GM21528 (cell line): ENCODE results near the gene DELE1.
"Not testable (repeated sequence)": the region's sequence is repeated elsewhere in the genome, so short reads cannot be mapped to it uniquely, and the experiment has no call there.

Source experiments
- ATAC-seq: cut with Tn5 transposase; IDR thresholded peaks from one replicate; pipeline ENCODE4 v1.9.1; 2021; ENCODE audit warnings: mild to moderate bottlenecking, moderate library complexity; ENCODE audit not compliant: unreplicated experiment, low FRiP score

DELE1 gene

DNA sequence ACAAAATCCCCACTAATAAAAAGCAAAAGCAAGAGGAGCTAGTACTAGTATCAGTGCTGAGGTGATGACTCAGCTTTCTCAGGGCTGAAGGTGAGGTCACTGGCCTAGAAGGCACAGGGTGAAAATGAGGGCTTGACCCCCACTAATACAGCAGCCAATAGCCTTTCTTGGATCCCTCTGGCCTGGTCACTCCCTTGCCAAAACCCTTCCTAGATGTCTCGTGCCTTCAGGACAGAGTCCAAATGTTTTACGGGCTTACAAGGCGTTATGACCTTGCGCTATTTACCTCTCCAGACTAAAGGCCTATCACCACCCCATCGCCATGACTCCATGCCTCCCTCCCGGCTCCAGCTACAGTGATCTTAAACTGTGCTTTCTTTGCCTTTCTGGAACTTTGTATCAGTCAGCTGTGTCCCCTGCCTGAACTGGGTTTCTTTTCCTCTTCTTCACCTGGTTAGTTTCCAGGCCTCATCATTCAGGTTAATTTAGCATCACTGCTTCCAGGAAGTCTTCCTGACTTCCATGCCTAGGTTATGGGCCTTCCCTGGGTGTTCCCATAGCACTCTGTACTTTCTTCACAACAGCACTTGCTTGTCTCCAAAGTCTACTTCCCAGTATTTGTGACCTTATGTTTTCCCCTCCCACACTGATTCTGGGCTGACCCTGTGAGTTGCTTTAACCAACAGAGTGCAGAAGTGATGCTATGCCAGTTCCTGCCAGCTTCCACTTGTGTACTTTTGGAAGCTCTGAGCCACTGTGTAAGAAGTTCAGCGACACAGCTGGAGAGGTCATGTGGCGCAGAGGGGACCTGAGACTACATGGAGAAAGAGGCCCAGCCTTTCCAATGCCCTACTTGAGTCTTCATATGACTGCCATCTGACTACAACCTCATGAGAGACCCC lies 4.2 kb upstream of the DELE1 start:
- ATAC-seq, result no peak

DNA sequence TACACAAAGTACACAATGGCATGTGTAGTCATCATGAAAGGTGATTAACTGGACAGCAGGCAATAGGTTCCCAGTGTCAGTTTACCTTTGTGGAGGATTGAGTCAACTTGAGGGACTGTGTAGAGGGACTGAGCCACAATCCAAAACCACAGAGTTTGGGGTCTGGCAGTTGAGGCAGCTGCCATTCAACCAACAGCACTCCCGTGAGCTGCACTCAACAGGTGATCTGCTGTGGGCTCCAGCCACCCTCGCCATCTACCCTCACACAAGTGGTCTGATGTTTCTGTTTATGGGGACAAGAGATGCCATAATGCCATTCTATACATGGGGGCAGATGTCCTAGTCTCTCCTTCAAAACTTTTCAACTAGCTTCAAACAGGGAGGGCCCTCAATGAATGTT lies 2.9 kb upstream of the DELE1 start:
- no peak for ATAC-seq

DNA sequence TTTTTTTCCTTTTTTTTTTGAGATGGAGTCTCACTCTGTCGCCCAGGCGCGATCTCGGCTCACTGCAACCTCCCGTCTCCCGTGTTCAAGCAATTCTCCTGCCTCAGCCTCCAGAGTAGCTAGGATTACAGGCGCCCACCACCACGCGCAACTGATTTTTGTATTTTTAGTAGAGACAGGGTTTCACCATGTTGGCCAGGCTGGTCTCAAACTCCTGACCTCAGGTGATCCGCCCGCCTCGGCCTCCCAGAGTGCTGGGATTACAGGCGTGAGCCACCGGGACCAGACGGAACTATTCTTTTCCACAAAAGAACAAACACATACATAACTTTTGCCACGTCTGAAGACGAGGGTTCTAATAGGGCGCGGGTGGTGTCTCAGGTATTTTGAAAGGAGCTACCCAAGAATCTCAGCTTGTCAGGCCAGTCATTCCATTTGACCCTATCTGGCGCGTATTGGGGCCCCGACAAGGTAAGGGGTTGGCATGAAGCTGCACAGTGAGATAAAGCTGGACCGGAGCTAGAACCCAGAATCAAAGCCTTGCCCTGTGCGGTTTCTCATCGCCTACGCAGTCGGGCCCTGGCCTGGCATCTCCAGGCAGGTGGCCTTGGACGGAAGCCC lies 734 bp upstream of the DELE1 start:
- ATAC-seq, result not testable (repeated sequence)

DNA sequence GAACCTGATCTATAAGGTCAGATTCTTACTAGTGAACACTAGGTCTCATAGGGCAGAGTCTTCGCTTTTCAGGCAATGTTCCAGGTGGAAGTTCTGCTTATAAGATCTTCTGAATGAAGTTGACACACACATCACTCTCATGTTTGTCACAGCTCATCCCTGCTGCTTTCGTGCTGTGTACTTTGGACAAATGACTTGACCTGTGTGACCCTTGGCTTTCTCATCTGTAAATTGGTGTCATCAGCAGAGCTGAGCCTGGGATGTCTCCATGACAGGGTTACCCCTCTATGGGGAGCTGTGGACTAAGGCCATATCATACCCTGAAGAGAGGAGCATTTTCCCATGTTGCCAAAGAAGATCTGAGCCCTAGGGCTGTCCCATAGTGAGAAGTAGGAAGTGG lies 2.8 kb downstream of the DELE1 start:
- no peak for ATAC-seq

DNA sequence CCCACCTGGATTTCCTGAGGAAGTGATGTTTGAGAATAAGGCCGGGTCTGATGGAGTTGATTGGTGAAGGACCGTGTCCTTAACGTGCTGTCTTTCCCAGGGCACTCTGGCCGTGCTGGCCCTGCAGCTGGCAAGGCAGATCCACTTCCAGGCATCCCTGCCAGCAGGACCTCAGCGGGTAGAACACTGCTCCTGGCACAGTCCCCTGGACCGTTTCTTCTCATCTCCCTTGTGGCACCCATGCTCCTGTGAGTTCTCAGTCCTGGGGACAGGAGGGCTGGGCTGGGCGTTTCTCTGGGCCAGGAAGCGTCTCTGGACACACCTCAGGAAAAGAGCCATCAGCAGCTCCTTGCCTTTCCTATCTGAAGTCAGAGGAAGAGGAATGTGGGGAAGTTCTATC lies 4.4 kb downstream of the DELE1 start:
- no peak for ATAC-seq

DNA sequence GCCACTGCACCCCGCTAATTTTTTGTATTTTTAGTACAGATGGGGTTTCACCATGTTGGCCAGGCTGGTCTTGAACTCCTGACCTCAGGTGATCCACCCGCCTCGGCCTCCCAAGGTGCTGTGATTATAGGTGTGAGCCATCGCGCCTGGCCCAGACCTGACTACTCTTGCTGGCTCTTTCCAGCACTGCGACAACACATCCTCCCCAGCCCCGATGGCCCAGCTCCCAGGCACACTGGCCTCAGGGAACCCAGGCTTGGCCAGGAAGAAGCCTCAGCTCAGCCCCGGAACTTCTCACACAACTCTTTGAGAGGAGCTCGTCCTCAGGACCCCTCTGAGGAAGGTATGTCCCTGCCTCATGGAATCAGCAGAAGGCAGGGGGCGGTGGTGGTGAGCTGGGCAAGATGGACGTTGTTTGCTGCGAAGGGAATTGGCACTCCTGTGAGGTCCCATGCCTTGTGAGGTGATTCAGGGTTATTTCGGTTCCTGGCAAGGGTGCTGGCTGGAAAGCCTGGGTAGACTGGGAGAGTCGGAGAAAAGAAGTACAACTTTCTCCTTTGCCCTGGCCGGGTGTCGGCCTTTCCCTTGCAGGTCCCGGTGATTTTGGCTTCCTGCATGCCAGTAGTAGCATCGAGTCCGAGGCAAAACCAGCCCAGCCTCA lies 5.9 kb downstream of the DELE1 start:
- ATAC-seq, result no peak

DNA sequence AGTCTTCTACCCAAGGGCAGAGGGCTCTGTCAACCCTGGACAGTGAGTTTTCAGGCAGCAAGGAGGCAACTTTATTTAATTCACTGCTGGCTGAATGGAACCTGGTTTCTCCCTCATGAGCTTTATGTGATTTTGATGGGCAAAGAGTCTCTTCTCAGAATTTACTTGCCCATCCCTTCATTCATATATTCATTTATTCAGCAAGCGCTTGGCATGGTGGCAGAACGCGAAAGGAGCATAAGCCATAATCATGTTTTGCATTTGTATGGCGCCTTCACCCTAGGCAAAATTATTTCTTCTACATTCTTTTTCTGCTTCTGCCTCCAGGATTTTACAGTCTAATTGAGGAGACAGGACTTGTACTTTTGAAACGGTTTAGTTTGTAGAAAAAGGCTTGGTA lies 8.0 kb downstream of the DELE1 start:
- no peak for ATAC-seq

DNA sequence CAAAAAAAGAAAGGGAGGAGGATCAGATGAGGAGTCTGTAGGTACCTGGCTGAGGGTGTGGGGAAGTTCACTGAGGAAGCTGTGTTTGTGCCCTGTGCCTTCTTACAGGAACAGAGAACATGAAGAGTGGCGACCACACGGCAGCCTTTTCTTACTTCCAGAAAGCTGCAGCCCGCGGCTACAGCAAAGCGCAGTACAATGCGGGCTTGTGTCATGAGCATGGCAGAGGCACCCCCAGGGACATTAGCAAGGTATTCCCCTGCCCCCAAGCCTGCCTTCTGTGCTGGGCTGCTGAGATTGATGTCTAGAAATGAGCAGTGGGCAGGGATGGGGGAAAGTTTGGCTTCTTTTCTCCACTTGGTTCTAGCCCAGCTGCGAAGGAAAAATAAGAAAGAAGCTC lies 9.5 kb downstream of the DELE1 start:
- no peak for ATAC-seq

DNA sequence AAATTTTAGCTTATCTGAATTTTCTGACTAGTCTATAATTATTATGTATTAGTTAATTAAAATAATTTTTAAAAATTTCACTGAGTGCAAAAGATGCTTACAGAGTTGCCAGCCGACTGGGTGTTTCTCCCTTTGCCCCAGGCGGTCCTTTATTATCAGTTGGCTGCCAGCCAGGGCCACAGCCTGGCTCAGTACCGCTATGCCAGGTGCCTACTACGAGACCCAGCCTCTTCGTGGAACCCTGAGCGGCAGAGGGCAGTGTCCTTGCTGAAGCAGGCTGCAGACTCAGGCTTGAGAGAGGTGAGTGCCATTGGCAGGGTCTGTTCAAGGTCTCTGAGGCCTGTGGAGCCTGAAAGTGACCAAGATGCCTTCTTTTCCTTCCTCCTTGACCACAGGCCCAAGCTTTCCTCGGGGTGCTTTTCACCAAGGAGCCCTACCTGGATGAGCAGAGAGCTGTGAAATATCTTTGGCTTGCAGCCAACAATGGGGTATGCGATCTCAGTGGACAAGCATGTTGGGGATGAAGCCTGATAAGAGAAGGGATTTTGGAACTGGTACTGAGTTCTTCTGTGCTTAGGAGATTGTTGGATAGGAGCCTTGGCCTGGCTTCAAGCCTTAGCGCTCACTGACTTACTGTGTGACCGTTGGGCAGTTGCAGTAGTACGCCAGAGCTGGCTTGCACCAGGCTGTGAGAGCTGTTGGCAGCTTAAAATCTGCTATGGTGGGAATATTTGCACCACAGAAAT lies 10.6 kb downstream of the DELE1 start:
- ATAC-seq, result no peak

DNA sequence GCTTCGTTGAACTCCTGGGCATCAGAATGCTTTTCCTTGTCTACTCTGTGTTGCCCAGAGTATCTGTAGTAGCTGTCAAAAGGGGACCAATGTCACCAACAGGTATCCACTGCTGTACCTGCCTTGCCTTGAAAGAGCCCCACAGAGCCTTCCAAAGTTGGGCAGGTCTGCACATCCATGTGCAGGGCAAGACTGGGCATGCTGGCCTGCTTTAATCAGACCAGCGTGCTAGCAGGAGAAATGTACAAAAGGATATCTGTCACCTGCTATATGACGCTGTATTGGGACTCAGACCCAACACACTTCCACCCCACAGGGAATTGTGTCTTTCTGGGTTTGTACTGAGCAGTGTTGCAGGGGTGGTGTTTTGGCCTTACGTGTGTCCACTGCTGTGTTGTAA lies 11.9 kb downstream of the DELE1 start:
- ATAC-seq, result no peak

DNA sequence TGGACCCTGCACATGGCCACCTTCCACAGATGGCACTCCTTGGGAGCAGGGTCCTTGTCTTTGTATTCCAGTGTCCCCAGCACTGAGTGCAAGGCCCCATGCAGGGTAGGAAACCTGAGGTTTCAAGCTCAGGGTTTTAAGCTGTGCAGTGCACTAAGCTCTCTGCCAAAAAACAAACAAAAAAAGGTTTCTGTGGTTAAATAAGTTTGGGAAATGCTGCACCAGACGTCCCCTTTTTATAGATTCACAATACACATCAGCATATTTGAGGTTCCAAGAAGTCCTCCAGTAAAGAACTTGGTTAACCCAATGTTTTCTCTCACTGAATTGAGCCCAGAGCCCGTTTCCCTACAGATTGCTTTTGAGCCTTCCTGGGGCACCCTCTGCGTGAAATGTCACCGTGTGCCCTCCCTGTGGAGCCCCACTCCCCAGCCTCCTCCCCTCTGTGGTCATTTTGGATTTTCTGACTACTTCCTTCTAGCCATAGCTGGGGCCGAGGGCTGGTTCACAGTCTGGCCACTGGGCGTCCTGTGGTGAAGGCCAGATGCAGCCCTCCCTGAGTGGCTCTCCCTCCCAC lies 17.1 kb downstream of the DELE1 start:
- no peak for ATAC-seq

DNA sequence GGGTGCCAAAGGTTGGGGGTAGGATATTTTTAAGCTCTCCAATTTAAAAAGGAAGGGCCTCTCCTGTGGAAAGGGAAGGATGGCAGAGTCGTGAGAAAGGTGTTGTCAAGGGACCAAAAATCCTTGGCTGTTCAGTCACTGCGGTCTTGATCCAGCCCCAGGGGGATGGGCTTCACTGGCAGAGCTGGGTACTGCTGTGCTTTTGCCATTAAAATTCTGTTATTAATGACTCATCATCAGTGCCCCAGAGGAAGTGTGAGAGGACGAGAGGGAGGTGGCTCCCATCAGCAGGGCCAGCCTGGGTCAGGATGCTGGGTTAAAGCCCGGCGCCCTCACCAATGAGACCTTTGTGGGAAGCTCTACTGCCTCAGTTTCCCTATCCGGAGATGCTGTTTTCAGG lies 17.6 kb downstream of the DELE1 start:
- no peak for ATAC-seq

DNA sequence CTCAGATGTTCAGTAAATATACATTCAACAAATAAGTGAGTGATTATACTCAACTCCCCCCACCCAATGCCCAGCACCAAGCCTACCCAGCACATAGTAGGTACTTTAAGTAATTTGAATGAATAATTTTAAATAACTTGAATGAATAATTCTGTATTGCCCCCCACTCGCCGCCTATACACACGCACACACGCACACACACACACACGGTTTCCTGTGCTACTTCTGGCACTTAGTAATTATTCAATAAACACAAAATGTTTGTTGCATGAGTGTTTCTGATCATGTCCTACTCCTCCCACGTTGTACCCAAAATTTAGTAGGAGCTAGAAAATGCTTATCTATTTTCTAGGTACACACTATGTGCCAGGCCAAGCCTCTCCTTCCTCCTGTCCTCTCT lies 18.1 kb downstream of the DELE1 start:
- no peak for ATAC-seq

DNA sequence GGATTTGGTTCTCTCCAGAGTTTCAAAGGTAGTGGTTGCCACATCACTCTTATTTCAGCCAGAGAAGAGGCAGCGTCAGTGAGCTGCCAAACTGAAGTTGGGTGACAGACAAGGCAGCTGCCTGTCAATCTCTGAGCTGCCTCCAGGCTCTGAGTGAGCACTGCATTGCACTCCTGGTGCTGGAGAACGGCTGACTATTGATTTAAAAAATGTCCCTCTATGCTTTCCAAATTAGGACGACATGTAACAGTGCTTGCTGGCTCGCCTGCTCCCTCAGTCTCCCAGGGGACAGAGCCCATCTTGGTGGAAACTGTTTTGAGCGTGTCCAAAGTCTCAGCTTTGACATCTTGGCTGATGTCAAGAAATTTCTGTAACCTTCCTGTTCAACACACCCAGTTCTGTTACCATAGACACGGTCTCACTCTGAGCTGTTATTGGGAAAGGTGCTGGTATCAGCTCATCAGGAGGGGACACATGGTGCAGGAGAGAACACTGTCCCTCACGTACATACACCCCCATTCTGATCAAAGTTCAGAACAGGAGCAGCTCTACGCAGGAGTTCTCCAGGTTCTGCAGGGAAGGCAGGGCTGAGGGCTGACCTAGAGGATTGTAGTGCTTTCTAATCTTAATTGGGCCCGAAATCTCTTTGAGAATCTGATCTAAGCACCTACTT lies 18.6 kb downstream of the DELE1 start:
- ATAC-seq, result no peak

DNA sequence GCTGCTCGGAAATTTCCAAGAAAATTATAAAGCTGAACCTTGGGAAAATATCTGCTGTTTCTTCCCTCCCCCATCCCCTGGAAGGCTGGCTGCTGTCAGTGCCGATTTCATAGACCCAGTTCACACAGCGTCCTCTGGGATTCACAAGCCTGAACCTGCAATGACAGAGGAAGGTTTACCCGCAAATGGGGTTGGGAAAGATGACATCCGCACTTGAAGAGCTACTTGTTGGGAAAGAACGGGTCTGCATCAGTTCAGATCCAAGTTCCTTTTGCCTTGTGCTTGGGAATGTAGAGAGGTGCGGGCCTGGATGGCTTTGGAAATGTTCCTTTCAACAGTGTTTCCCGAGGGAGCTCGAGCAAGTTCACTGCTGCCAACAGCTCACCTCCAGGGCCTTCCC lies 20.4 kb downstream of the DELE1 start:
- ATAC-seq, result no peak

DNA sequence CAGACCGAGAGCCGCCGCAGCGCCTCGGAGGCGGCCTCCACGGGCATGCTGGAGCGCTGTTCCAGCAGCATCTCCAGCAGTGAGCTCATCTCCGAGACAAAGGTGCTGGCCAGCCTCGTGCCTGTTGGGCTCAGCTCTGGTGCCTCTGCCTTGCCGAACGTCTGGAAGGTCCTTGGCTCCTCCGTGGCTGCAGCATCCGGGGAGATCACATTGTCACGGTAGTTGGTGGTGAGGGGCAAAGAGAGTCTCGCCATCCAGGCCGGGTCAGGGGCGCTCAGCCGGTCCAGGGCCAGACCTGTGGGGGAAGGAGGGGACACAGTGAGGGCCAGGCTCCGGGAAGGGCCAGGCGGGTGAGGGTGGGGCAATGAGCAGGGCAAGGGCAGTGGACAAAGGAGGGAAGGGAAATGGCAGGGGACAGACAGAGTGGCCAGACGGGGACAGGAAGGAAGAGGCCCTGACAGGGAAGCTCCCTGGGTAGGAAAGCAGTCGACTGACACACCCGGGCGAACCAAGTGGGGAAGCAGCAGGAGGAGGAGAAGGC lies 21.9 kb downstream of the DELE1 start:
- no peak for ATAC-seq

DNA sequence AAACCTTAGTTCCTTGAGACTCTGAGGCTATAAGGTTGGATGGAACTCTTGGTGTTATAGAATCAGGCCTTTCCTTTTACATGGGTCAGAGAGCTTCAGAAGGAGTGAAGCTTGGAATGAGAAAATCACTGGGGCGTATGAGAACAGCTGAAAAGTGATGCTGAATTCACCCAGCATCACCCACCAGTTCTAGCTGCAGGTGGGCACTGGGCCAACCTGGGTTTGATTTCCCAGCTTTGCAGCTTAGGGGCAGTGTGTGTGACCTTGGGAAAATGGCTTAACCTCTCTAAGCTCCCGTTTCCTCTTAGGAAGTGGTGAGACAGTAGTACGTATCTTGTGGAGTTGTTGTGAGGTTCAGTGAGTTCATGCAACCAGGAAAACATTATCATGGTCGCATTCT lies 23.6 kb downstream of the DELE1 start:
- ATAC-seq, result no peak

DNA sequence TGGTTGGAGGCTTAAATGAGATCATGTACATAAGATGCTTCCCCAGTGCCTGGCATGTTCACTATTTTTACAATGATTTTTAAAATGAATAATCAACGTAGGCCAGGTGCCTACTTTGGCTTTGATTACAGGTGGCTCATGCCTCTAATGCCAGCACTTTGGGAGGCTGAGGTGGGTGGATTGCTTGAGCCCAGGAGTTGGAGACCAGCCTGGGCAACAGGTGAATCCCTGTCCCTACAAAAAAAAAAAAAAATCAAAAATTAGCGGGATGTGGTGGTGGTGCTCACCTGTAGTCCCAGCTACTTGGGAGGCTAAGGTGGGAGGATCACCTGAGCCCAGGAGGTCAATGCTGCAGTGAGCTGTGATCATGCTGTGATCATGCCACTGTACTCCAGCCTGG lies 25.1 kb downstream of the DELE1 start:
- ATAC-seq, result no peak

DNA sequence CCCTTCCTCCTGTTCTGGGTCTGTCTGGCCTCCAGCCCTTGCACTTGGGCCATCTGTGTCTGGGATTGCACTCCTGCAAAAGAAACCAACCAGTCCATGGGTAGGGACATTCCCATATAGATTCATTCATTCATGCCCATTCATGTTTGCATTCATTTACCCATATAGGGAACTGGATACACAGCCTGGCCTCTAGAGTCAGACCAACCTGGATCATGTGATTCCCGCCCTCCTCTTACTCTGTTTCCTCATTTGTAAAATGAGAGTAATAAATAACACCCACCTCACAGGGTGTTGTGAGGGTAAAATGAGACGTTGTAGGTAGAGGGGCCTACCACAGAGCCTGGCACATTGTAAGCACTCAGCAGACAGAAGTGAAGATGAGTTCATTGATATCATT lies 25.8 kb downstream of the DELE1 start:
- ATAC-seq, result no peak
